ENCODE measurements around the gene EXOC3L4. TPM values are rescaled to one million over a fixed set of nuclear protein-coding genes. Genes with fewer than 3 reads are reported as not detected.

Gene EXOC3L4
- total and polyA plus RNA-seq, 2 of the 8 experiments (the other 6 are each of a cell fraction or from before 2014, with no cell fraction given) = 0.45 to 0.57 TPM

GRCh38 chr14:103066399-103066798, 28.1 kb upstream of the EXOC3L4 start:
- Histone ChIP-seq H3K9ac (replicated peaks in 1 of 4; ENCODE audit: extremely low read depth in 1 of 4, low read depth in 3 of 4, low read length in 3 of 4) (no peak overlapping the region; a peak in 1 of 7 replicates), H3K9me3 (ENCODE audit: insufficient read depth in 2 of 2, low read depth in 1 of 2, low read length in 1 of 2) (no peaks in the 10 kb centered on the region), H2BK12ac (ENCODE audit: low read depth, low read length) (peak overlapping the region; percentile 52; the same call in 1 of the 2 replicates), H3K27me3 (replicated peaks in 1 of 4; ENCODE audit: control insufficient read depth in 3 of 4, extremely low read depth in 1 of 4, insufficient read depth in 3 of 4, low read length in 3 of 4) (no peaks in the 10 kb centered on the region), H2BK5ac (ENCODE audit: low read depth, low read length) (no peak overlapping the region), H3K23ac (ENCODE audit: insufficient read length) (no peak overlapping the region), H2BK15ac (ENCODE audit: low read length) (no peak overlapping the region), H2AK5ac (ENCODE audit: low read depth, low read length) (0 out of 2 replicates have a peak overlapping the region, but pooled peaks have one; percentile 82), H2AFZ (ENCODE audit: low read length) (no peak overlapping the region), H4K8ac (ENCODE audit: extremely low read depth, insufficient read depth, low read length) (no peak overlapping the region), H3K18ac (ENCODE audit: extremely low read depth, low read length) (no peak overlapping the region), H3K56ac (replicated peaks; ENCODE audit: insufficient read length, low read depth, low read length) (no peak overlapping the region), H3K4me2 (ENCODE audit: insufficient read depth in 1 of 2, low read depth in 2 of 2, low read length in 2 of 2) (no peak overlapping the region), H3K4me3 (ENCODE audit: extremely low read depth in 1 of 4, insufficient read depth in 2 of 4, low read depth in 3 of 4, low read length in 4 of 4) (no peak overlapping the region), H3K4ac (replicated peaks; ENCODE audit: insufficient read length, low read depth, low read length) (no peak overlapping the region), H4K91ac (replicated peaks; ENCODE audit: insufficient read length, low read length) (no peak overlapping the region), H3K36me3 (ENCODE audit: control insufficient read depth in 2 of 4, insufficient read depth in 4 of 4, low read length in 3 of 4) (no peaks in the 10 kb centered on the region), H3K79me1 (ENCODE audit: low read depth, low read length) (no peaks in the 10 kb centered on the region; the same call in 1 of the 2 replicates), H3K4me1 (replicated peaks in 1 of 4; ENCODE audit: control insufficient read depth in 3 of 4, insufficient read depth in 4 of 4, low read length in 3 of 4) (peaks cover 0 to 4% (median 0%) of the 10 kb centered on the region in 4 experiments; a peak in 1 of 7 replicates), H4K5ac (ENCODE audit: insufficient read length, low read depth, low read length) (no peak overlapping the region), H3K27ac (ENCODE audit: low read depth, low read length) (no peak overlapping the region), H3K79me2 (ENCODE audit: control insufficient read depth in 1 of 2, insufficient read depth in 2 of 2, low read length in 2 of 2) (no peaks in the 10 kb centered on the region), H3K23me2 (ENCODE audit: low read depth, low read length) (no peaks in the 10 kb centered on the region; the same call in 1 of the 2 replicates), H4K20me1 (replicated peaks in 1 of 2; ENCODE audit: control insufficient read depth in 1 of 2, insufficient read depth in 2 of 2, low read length in 2 of 2) (no peaks in the 10 kb centered on the region), H3K14ac (ENCODE audit: insufficient read length) (no peak overlapping the region), H2BK20ac (ENCODE audit: low read length) (no peak overlapping the region), H2BK120ac (replicated peaks; ENCODE audit: low read depth, low read length) (no peak overlapping the region)
- ChIA-PET POLR2A (ENCODE audit: partially characterized antibody) (interaction anchor here (0.7 kb wide), 1 partner anchor 34 kb away, joined by 3 read pairs; no protein-coding TSS in a partner anchor), CTCF (ENCODE audit: partially characterized antibody) (no interaction called here)
- DNase-seq (ENCODE audit: low read depth in 1 of 2, low spot score in 2 of 2) = no peak
- 94% methylated on average over 9 of the region's 9 CpGs; no CpG with 5 or more reads in 1 of the 2 experiments for WGBS, 2 experiments (ENCODE audit: extremely low coverage in 1 of 2, insufficient coverage in 1 of 2, insufficient read length in 1 of 2, insufficient replicate concordance in 2 of 2, low coverage in 1 of 2, low lambda C conversion rate in 2 of 2, missing lambda C conversion rate in 1 of 2)
- no peak for FAIRE-seq
- TF ChIP-seq KDM4A (IDR thresholded peaks at IDR 0.05; ENCODE audit: low read depth, low read length, severe bottlenecking) (no peak), POLR2A (IDR thresholded peaks at IDR 0.05; ENCODE audit: control extremely low read depth in 1 of 2, low read depth in 2 of 2, low read length in 2 of 2) (no peak), RBBP5 (IDR thresholded peaks at IDR 0.05; ENCODE audit: borderline replicate concordance, low read depth, low read length) (no peak), USF2 (IDR thresholded peaks at IDR 0.05; ENCODE audit: low read length) (no peak), EP300 (IDR thresholded peaks at IDR 0.05; ENCODE audit: borderline replicate concordance in 1 of 2, low read depth in 2 of 2, low read length in 2 of 2) (no peak), YY1 (IDR thresholded peaks at IDR 0.05; ENCODE audit: low read depth, low read length) (no peak), RXRA (IDR thresholded peaks at IDR 0.05; ENCODE audit: insufficient read depth, low read depth, low read length) (no peak), SRF (IDR thresholded peaks at IDR 0.05; ENCODE audit: low read depth, low read length) (no peak), SP4 (IDR thresholded peaks at IDR 0.05; ENCODE audit: low read length) (no peak), GTF2F1 (IDR thresholded peaks at IDR 0.05; ENCODE audit: borderline replicate concordance, low read depth, low read length) (no peak), ASH2L (IDR thresholded peaks at IDR 0.05; ENCODE audit: low read length) (no peak), CBX8 (IDR thresholded peaks at IDR 0.05; ENCODE audit: borderline replicate concordance, low read depth, low read length) (no peak), PHF8 (conservative IDR thresholded peaks at IDR 0.05; ENCODE audit: low read depth, low read length) (no peak), TCF12 (IDR thresholded peaks at IDR 0.05; ENCODE audit: low read depth, low read length) (no peak)

All from H1 (cell line).